DOHH2 (cell line): Measurements from ENCODE around the gene SRP19.

Experiments
- H3F3A ChIP-seq: fragments of 200-600 bp; sonication (generic), shearing (Covaris generic); 2 replicates; pipeline ENCODE4 v1.6.0; 2016; ENCODE audit warnings: antibody characterized with exemption, mild to moderate bottlenecking; ENCODE audit not compliant: control insufficient read depth, insufficient read depth
- H3K27ac ChIP-seq: fragments of 200-600 bp; sonication (generic); 2 replicates; pipeline ENCODE4 v1.5.1; 2014; ENCODE audit warnings: low read depth, mild to moderate bottlenecking, low read length, moderate library complexity
- H3K27me3 ChIP-seq: fragments of 200-600 bp; sonication (generic); 2 replicates; pipeline ENCODE4 v1.6.1; 2014; ENCODE audit warnings: mild to moderate bottlenecking, low read length, mixed read lengths; ENCODE audit not compliant: control insufficient read depth
- H3K36me3 ChIP-seq: fragments of 200-600 bp; sonication (generic); 2 replicates; pipeline ENCODE4 v1.6.1; 2014; ENCODE audit warnings: mild to moderate bottlenecking, low read length, moderate library complexity, mixed read lengths; ENCODE audit not compliant: control insufficient read depth
- H3K4me1 ChIP-seq: fragments of 200-600 bp; sonication (generic); 2 replicates; pipeline ENCODE4 v1.6.1; 2014; ENCODE audit warnings: mild to moderate bottlenecking, low read length, mixed read lengths; ENCODE audit not compliant: control insufficient read depth
- H3K4me2 ChIP-seq: fragments of 200-600 bp; sonication (generic); 2 replicates; pipeline ENCODE4 v1.6.0; 2014; ENCODE audit warnings: mild to moderate bottlenecking, low read length, moderate library complexity
- H3K4me3 ChIP-seq: fragments of 200-600 bp; sonication (generic); 2 replicates; pipeline ENCODE4 v1.5.1; 2014; ENCODE audit warnings: mild to moderate bottlenecking, low read length, mixed read lengths
- H3K79me2 ChIP-seq: fragments of 200-600 bp; sonication (generic); 2 replicates; pipeline ENCODE4 v1.6.1; 2014; ENCODE audit warnings: mild to moderate bottlenecking, low read length, mixed read lengths; ENCODE audit not compliant: control insufficient read depth
- H3K9me2 ChIP-seq: fragments of 200-600 bp; sonication (generic); replicated peaks from 2 replicates; pipeline ENCODE4 v1.6.1; 2014; ENCODE audit warnings: mild to moderate bottlenecking, low read length, mixed read lengths; ENCODE audit not compliant: control insufficient read depth
- H3K9me3 ChIP-seq: fragments of 200-600 bp; sonication (generic); 2 replicates; pipeline ENCODE4 v1.6.1; 2014; ENCODE audit warnings: antibody characterized with exemption, low read length, mixed read lengths; ENCODE audit not compliant: control insufficient read depth, insufficient read depth
- H4K20me1 ChIP-seq: fragments of 200-600 bp; sonication (generic); 2 replicates; pipeline ENCODE4 v1.6.0; 2014; ENCODE audit warnings: low read depth, mild to moderate bottlenecking, antibody characterized with exemption, low read length, moderate library complexity; ENCODE audit not compliant: control insufficient read depth, insufficient read depth
- CTCF ChIP-seq: fragments of 200-600 bp; sonication (generic); IDR thresholded peaks from one replicate; pipeline ENCODE4 v1.5.1; 2014; ENCODE audit warnings: antibody characterized with exemption, mild to moderate bottlenecking, low read depth, low read length; ENCODE audit not compliant: poor library complexity, severe bottlenecking
- EZH2phosphoT487 ChIP-seq: fragments of 200-600 bp; sonication (generic); IDR thresholded peaks from 2 replicates; pipeline ENCODE4 v1.6.1; 2017; ENCODE audit warnings: borderline replicate concordance, mild to moderate bottlenecking, antibody characterized with exemption, low read length, moderate library complexity, mixed read lengths

SRP19 gene

GRCh38 chr5:112867411-112867810, 6.3 kb downstream of the SRP19 start:
- no peaks in the 10 kb centered on the region; the same call in 1 of the 2 replicates for H4K20me1 ChIP-seq
- H3K79me2 ChIP-seq = peaks cover 28% of the 10 kb centered on the region
- H3K4me3 ChIP-seq = no peak overlapping the region
- no peaks in the 10 kb centered on the region for H3K27me3 ChIP-seq
- no peaks in the 10 kb centered on the region for H3K9me3 ChIP-seq
- H3K4me2 ChIP-seq = no peak overlapping the region
- no peaks in the 10 kb centered on the region for H3K9me2 ChIP-seq
- H3K36me3 ChIP-seq = peaks cover 82% of the 10 kb centered on the region
- no peak overlapping the region for H3K27ac ChIP-seq
- peaks cover 13% of the 10 kb centered on the region for H3K4me1 ChIP-seq
- H3F3A ChIP-seq = no peaks in the 10 kb centered on the region
- TF ChIP-seq CTCF = no peak
- TF ChIP-seq EZH2phosphoT487 = no peak

- TF ChIP-seq EZH2phosphoT487 = no peak
- Histone ChIP-seq H3F3A (no peaks in the 10 kb centered on the region), H3K79me2 (peaks cover 3% of the 10 kb centered on the region), H3K4me2 (no peak overlapping the region), H3K9me3 (no peaks in the 10 kb centered on the region), H3K4me1 (no peaks in the 10 kb centered on the region), H3K9me2 (no peaks in the 10 kb centered on the region), H3K4me3 (no peak overlapping the region), H3K27ac (no peak overlapping the region), H3K36me3 (peaks cover 61% of the 10 kb centered on the region), H3K27me3 (no peaks in the 10 kb centered on the region), H4K20me1 (no peaks in the 10 kb centered on the region)
Observed at GRCh38 chr5:112869948-112870347, 8.9 kb downstream of the SRP19 start.

- no peaks in the 10 kb centered on the region for H3K4me1 ChIP-seq
- no peaks in the 10 kb centered on the region for H3K79me2 ChIP-seq
- H3K4me2 ChIP-seq = no peak overlapping the region
- TF ChIP-seq EZH2phosphoT487 = no peak
- TF ChIP-seq CTCF = no peak
- H3K4me3 ChIP-seq = no peak overlapping the region
- H3K9me2 ChIP-seq = no peaks in the 10 kb centered on the region
- no peaks in the 10 kb centered on the region for H4K20me1 ChIP-seq
- H3K36me3 ChIP-seq = peaks cover 51% of the 10 kb centered on the region
- no peaks in the 10 kb centered on the region for H3K9me3 ChIP-seq
- H3F3A ChIP-seq = no peaks in the 10 kb centered on the region
- H3K27ac ChIP-seq = no peak overlapping the region
- H3K27me3 ChIP-seq = no peaks in the 10 kb centered on the region
Observed at GRCh38 chr5:112870966-112871365, 9.9 kb downstream of the SRP19 start.

- Histone ChIP-seq H3K79me2 (no peaks in the 10 kb centered on the region), H4K20me1 (no peaks in the 10 kb centered on the region), H3K27me3 (no peaks in the 10 kb centered on the region), H3K4me3 (no peak overlapping the region), H3K9me3 (no peaks in the 10 kb centered on the region), H3K9me2 (no peaks in the 10 kb centered on the region), H3K4me1 (peaks cover 3% of the 10 kb centered on the region; the same call in 1 of the 2 replicates), H3K27ac (no peak overlapping the region), H3K36me3 (peaks cover 51% of the 10 kb centered on the region), H3F3A (peaks cover 15% of the 10 kb centered on the region; the same call in 1 of the 2 replicates), H3K4me2 (no peak overlapping the region)
- no peak for TF ChIP-seq EZH2phosphoT487
- TF ChIP-seq CTCF = no peak
Observed at GRCh38 chr5:112876362-112876761, 15.3 kb downstream of the SRP19 start.
